Stimulated activated CD4-positive, alpha-beta T cell treated with anti-CD3 and anti-CD28 coated beads, TNF-alpha, amount 100 ng/mL, for 24 hours (primary cell): ENCODE measurements around the gene DNM2.

ENCODE experiments used
- DNase-seq, 3 experiments: peaks; one replicate each; pipeline ENCODE4 v3.0.0-alpha.2; 2020; ENCODE audit warnings: low read depth in 3 of 3

DNM2 gene

GRCh38 chr19:10769533-10770491 lies 51.9 kb downstream of the DNM2 start:
- DNase-seq = no peak

- no peak for DNase-seq
Measured at GRCh38 chr19:10773969-10774368, 56.1 kb downstream of the DNM2 start.

DNA sequence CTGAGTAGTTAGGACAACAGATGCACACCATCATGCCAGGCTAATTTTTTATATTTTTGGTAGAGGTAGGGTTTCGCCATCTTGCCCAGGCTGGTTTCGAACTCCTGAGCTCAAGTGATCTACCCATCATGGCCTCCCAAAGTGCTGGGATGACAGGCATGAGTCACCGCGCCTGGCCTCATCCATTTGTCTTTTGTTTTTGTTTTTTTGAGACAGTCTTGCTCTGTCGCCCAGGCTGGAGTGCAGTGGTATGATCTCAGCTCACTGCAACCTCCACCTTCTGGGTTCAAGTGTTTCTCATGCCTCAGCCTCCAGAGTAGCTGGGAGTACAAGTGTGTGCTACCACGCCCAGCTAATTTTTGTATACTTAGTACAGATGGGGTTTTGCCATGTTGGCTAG lies 57.0 kb downstream of the DNM2 start:
- no peak for DNase-seq

GRCh38 chr19:10776900-10777650 lies 59.2 kb downstream of the DNM2 start:
- DNase-seq = no peak

GRCh38 chr19:10780368-10780767 lies 62.5 kb downstream of the DNM2 start:
- DNase-seq = no peak

DNA sequence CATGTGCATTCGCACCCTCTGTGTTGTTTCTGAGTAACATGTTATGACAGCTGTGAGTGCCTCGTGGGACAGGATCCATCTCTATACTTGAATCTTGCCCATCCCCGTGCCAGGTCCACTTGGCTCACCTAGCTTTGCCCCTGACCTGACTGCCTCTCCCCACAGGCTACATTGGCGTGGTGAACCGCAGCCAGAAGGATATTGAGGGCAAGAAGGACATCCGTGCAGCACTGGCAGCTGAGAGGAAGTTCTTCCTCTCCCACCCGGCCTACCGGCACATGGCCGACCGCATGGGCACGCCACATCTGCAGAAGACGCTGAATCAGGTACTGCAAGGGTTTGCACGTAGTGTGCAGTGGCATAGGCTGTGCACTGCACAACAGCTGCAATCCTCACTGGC lies 64.9 kb downstream of the DNM2 start:
- no peak for DNase-seq

GRCh38 chr19:10784257-10784656 lies 66.4 kb downstream of the DNM2 start:
- DNase-seq = no peak

DNA sequence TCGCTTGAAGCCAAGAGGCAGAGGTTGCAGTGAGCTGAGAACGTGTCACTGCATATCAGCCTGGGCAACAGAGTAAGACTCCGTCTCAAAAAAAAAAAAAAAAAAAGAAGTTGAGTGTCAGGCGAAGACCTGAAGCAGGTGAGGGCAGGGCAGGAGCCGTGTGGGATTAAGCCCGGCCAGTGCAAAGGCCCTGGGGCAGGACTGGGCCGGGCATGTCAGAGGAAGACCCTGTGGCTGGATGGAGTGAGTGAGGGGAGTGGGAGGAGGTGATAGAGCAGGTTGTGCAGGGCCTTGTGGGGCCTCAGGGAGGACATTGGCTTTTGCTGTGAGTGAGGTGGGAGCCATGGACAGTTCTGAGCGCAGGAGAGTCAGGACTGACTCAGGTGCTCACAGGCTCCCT lies 70.3 kb downstream of the DNM2 start:
- no peak for DNase-seq

GRCh38 chr19:10789866-10790265 lies 72.0 kb downstream of the DNM2 start:
- DNase-seq = no peak

- no peak for DNase-seq
Measured at GRCh38 chr19:10796653-10797052, 78.8 kb downstream of the DNM2 start.

DNA sequence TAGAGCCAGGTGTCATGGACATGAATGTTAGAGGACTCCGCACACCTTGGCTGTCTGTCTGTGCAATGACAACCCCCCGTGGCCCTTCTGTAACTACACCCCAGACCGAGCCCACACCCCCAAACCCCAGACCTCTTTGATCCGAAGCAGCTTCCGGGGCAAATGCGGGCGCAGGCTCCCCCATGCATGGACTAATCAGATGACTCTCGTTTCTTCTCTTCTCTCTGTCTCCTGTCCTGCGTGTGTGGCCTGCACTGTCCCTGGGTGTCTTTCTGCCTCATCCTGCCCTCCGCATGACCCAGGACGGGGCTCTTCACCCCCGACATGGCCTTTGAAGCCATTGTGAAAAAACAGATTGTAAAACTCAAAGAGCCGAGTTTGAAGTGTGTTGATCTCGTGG lies 79.2 kb downstream of the DNM2 start:
- DNase-seq = no peak

GRCh38 chr19:10797541-10798256 lies 79.8 kb downstream of the DNM2 start:
- peak; percentile 62 to 86 (median 72) for DNase-seq

DNA sequence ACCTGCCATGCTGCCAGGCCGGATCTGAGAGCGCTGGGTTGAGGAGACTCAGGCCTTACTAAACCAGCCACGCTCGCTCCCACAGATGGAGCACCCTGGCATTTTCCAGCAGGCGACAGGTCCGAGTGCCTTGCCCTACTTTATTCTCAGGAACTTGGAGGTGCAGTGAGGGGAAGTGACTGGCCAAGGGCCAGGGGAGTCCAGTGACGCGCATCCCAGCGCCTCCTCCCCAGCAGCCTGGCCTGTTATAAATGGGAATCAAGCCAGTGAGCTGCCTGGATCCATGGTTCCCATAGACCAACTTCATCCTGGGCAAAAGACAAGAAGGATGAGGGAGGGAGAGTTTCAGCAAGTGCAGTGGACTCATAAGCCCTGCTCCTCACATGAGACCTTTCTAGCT lies 82.6 kb downstream of the DNM2 start:
- no peak for DNase-seq

GRCh38 chr19:10802479-10802878 lies 84.6 kb downstream of the DNM2 start:
- no peak for DNase-seq

GRCh38 chr19:10803252-10803651 lies 85.4 kb downstream of the DNM2 start:
- no peak for DNase-seq

DNA sequence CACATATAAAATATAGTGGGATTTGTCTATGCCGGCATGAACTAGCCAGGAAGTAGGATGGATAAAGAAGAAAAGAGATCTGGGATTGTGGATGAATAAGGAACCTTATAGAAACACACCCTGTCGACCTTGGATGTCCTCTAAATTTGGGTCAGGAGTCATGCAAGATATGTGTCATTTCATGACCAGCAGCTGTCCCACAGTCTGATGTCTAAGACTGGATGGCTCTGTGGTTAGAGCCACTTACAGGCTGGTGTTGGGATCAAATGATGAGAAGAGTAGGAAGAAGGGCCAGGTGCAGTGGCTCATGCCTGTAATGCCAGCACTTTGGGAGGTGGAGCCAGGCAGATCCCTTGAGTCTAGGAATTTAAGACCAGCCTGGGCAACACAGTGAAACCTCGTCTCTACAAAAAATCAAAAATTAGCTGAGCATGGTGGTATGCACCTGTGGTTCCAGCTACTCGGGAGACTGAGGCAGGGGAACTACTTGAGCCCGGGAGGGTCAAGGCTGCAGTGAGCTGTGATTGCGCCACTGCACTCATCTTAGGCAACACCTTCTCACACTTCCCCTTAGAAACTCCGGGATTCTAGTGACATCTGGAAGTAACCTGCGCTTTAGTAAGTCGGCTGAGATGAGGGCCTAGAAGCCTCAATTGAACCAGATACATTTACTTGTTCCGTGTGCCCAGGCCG lies 87.3 kb downstream of the DNM2 start:
- DNase-seq = no peak

- no peak for DNase-seq
Measured at GRCh38 chr19:10805758-10806247, 87.9 kb downstream of the DNM2 start.

DNA sequence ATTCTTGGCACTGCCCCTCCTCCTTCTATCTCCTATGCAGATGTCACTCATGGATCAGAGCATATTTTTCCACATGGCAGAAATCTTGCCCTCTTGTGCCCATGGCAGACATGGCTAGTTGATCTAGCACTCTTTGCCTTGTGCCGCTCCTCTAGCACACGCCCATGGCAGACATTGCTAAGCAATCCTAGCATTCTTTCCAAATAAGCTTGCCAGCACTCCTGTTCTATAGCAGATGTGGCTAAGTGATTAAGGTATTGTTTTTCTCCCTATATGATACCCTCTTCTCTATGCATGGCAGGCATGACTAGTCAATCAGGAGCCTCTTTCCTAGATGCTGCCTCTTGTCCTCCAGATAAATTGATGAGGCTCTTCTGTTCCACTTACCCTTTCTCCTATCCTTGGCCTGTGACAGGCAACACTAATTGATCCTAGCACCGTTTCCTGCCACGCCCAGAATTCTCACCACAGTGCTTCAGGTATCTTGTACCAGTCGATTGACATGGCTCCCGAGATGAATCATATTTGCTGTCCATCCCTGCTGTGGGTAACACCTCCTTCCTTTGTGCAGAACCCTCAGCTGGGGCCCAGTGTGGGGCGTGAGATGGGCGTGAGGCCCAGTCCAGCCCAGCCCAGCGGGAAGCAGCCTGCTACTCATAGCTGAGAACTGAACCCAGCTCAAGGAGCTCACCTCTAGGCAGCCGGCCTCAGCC lies 91.2 kb downstream of the DNM2 start:
- DNase-seq = peak in 1 of 3 experiments; percentile 30

GRCh38 chr19:10809651-10810285 lies 91.9 kb downstream of the DNM2 start:
- DNase-seq = no peak

DNA sequence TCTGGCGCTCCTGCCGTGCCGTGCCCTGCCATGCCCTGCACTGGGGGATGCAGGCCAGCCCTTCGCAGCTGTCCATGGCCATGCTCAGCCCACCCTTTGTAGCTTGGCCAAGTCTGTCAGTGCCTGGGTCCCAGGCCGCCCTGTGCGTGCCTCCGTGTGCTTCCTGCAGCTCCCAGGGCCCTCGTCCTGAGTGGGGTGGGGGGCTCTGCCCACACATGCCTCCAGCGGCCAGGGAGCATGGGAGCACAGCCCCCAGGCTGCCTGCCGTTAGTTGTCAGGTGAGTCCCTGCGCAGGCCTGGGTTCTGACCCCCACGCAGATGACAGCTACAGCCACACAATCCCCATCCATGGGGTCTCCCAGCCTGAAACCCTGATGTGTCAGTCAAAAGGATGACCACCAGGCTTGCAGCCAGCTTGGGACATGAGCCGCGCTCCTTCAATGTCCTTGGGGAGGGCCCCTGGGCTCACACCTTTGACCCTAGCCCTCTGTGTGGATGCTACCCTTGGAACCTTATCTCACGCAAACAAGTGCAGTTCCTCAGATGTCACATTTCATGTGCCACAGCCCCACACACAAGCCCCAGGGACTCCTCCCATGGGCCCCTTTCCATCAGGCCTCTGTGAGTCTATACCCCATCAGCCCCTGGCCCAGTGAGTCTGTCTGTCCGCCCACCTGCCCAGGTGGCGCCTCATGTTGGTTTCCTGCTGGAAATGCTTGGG lies 93.7 kb downstream of the DNM2 start:
- DNase-seq = no peak
